C4-2B (cell line): ENCODE measurements around the gene UPP2.

Source experiments
- ZFX ChIP-seq: fragments of 450-650 bp; IDR thresholded peaks from 2 replicates; pipeline ENCODE4 v1.6.1; 2017
- TF ChIP-seq, protein P1 (sequence below): fragments of 450-650 bp; conservative IDR thresholded peaks from 2 replicates; pipeline ENCODE4 v1.5.1; 2017; ENCODE audit warnings: mild to moderate bottlenecking

DNA sequence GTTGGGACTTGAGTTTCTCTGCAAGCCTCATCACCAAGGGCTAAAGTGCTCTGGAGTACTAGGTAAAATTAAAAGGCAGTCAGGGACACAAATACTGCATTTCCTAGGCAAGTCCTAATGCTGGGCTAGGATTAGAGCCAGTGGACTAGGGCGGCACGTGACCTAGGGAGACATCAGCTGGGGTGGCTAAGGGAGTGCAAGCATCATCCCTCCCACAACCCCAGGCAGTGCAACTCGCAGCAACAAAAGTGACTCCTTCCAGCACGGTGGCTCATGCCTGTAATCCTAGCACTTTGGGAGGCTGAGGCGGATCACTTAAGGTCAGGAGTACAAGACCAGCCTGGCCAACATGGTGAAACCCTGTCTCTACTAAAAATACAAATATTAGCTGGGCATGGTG, 30.7 kb upstream of the UPP2 start:
- TF ChIP-seq, protein P1, sequence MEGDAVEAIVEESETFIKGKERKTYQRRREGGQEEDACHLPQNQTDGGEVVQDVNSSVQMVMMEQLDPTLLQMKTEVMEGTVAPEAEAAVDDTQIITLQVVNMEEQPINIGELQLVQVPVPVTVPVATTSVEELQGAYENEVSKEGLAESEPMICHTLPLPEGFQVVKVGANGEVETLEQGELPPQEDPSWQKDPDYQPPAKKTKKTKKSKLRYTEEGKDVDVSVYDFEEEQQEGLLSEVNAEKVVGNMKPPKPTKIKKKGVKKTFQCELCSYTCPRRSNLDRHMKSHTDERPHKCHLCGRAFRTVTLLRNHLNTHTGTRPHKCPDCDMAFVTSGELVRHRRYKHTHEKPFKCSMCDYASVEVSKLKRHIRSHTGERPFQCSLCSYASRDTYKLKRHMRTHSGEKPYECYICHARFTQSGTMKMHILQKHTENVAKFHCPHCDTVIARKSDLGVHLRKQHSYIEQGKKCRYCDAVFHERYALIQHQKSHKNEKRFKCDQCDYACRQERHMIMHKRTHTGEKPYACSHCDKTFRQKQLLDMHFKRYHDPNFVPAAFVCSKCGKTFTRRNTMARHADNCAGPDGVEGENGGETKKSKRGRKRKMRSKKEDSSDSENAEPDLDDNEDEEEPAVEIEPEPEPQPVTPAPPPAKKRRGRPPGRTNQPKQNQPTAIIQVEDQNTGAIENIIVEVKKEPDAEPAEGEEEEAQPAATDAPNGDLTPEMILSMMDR = no peak
- no peak for TF ChIP-seq ZFX
